ENCODE data around the gene PCYT1A. TPM values are rescaled to one million over a fixed set of nuclear protein-coding genes. Genes with fewer than 3 reads are reported as not detected.

The PCYT1A gene
- total and polyA plus RNA-seq, 10 of the 15 experiments (the other 5 are each of a cell fraction or from before 2014, with no cell fraction given) = 10.8 to 64.3 (median 48.6) TPM

DNA sequence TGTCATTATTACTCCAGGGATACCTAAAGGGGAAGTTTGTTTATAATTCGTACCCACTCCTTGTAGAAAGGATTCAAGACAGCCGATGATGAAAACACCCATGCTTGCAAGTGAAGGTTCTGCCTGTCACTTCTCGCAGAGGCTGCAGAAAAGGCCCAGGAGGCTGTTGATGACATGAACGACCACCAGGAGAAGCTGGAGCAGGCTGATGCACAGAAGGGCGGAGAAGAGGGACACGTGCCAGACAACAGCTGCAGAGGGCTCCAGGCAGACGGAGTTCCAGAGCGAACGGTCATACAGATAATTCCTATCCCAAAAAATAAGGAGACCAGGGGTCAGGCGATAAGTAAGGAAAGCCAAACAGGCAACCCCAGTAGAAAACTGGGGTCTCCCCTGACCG is 36.2 kb upstream of the PCYT1A start:
- no peak overlapping the region for H3K9ac ChIP-seq (ENCODE audit: control insufficient read depth, insufficient read depth, low read length)
- H3K9me3 ChIP-seq (replicated peaks; ENCODE audit: control insufficient read depth, insufficient read depth, low read length) = no peaks in the 10 kb centered on the region
- in situ Hi-C loops (cut with MboI) (no loop called here), intact Hi-C loops (cut with micrococcal nuclease; ENCODE audit: unreplicated experiment) (no loop called here)
- 73% methylated on average over 11 of the region's 11 CpGs for WGBS (ENCODE audit: insufficient coverage, insufficient replicate concordance, low lambda C conversion rate, missing lambda C conversion rate)
- H3K4me2 ChIP-seq (ENCODE audit: control insufficient read depth, insufficient read depth) = no peak overlapping the region
- no peaks in the 10 kb centered on the region for H3K27me3 ChIP-seq (replicated peaks in 1 of 2; ENCODE audit: control insufficient read depth in 2 of 2, insufficient read depth in 2 of 2, low read length in 1 of 2)
- H4K20me1 ChIP-seq (ENCODE audit: control insufficient read depth, insufficient read depth) = no peaks in the 10 kb centered on the region
- H3K4me3 ChIP-seq = no peak overlapping the region
- H3K79me2 ChIP-seq (ENCODE audit: control insufficient read depth, insufficient read depth, low read length) = peaks cover 2% of the 10 kb centered on the region; the same call in 1 of the 2 replicates
- no peaks in the 10 kb centered on the region for H3K4me1 ChIP-seq (ENCODE audit: control insufficient read depth, insufficient read depth, low read length)
- H2AFZ ChIP-seq (ENCODE audit: control insufficient read depth, low read depth, low read length) = no peak overlapping the region
- H3K36me3 ChIP-seq (ENCODE audit: control insufficient read depth in 2 of 2, insufficient read depth in 2 of 2, low read length in 1 of 2) = no peaks in the 10 kb centered on the region
- no peak for TF ChIP-seq SIN3A (IDR thresholded peaks at IDR 0.05; ENCODE audit: low read depth, low read length)
- TF ChIP-seq CHD2 (IDR thresholded peaks at IDR 0.05; ENCODE audit: borderline replicate concordance, low read depth, low read length) = no peak
- TF ChIP-seq, protein P1, sequence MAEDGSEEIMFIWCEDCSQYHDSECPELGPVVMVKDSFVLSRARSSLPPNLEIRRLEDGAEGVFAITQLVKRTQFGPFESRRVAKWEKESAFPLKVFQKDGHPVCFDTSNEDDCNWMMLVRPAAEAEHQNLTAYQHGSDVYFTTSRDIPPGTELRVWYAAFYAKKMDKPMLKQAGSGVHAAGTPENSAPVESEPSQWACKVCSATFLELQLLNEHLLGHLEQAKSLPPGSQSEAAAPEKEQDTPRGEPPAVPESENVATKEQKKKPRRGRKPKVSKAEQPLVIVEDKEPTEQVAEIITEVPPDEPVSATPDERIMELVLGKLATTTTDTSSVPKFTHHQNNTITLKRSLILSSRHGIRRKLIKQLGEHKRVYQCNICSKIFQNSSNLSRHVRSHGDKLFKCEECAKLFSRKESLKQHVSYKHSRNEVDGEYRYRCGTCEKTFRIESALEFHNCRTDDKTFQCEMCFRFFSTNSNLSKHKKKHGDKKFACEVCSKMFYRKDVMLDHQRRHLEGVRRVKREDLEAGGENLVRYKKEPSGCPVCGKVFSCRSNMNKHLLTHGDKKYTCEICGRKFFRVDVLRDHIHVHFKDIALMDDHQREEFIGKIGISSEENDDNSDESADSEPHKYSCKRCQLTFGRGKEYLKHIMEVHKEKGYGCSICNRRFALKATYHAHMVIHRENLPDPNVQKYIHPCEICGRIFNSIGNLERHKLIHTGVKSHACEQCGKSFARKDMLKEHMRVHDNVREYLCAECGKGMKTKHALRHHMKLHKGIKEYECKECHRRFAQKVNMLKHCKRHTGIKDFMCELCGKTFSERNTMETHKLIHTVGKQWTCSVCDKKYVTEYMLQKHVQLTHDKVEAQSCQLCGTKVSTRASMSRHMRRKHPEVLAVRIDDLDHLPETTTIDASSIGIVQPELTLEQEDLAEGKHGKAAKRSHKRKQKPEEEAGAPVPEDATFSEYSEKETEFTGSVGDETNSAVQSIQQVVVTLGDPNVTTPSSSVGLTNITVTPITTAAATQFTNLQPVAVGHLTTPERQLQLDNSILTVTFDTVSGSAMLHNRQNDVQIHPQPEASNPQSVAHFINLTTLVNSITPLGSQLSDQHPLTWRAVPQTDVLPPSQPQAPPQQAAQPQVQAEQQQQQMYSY (CRISPR knock-in tag; IDR thresholded peaks at IDR 0.05) = no peak
- TF ChIP-seq EGR1 (IDR thresholded peaks at IDR 0.05; ENCODE audit: borderline replicate concordance in 1 of 2, low read depth in 2 of 2, low read length in 2 of 2) = no peak
- TF ChIP-seq NR2C2 (IDR thresholded peaks at IDR 0.05; ENCODE audit: borderline replicate concordance, control insufficient read depth, insufficient read length, low read depth) = no peak
- TF ChIP-seq CHD4 (IDR thresholded peaks at IDR 0.05) = no peak
- no peak for TF ChIP-seq CBFB (IDR thresholded peaks at IDR 0.05; ENCODE audit: low read depth)
- TF ChIP-seq RCOR1 (conservative IDR thresholded peaks at IDR 0.05; ENCODE audit: low read depth, low read length) = no peak
- TF ChIP-seq, protein P2, sequence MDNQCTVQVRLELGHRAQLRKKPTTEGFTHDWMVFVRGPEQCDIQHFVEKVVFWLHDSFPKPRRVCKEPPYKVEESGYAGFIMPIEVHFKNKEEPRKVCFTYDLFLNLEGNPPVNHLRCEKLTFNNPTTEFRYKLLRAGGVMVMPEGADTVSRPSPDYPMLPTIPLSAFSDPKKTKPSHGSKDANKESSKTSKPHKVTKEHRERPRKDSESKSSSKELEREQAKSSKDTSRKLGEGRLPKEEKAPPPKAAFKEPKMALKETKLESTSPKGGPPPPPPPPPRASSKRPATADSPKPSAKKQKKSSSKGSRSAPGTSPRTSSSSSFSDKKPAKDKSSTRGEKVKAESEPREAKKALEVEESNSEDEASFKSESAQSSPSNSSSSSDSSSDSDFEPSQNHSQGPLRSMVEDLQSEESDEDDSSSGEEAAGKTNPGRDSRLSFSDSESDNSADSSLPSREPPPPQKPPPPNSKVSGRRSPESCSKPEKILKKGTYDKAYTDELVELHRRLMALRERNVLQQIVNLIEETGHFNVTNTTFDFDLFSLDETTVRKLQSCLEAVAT (IDR thresholded peaks at IDR 0.05) = no peak
- TF ChIP-seq SREBF2 (IDR thresholded peaks at IDR 0.05; ENCODE audit: low read length) = no peak
- no peak for TF ChIP-seq TARDBP (IDR thresholded peaks at IDR 0.05; ENCODE audit: borderline replicate concordance)
- no peak for TF ChIP-seq RUNX3 (IDR thresholded peaks at IDR 0.05; ENCODE audit: low read length)
- no peak for TF ChIP-seq KAT2A (conservative IDR thresholded peaks at IDR 0.05; ENCODE audit: control insufficient read depth, low read depth, low read length)
- no peak for TF ChIP-seq BCL11A (IDR thresholded peaks at IDR 0.05; ENCODE audit: low read depth, low read length)
- no peak for TF ChIP-seq IKZF2 (IDR thresholded peaks at IDR 0.05)
- no peak for TF ChIP-seq SMAD5 (IDR thresholded peaks at IDR 0.05; ENCODE audit: low read depth)
- TF ChIP-seq, protein P3, sequence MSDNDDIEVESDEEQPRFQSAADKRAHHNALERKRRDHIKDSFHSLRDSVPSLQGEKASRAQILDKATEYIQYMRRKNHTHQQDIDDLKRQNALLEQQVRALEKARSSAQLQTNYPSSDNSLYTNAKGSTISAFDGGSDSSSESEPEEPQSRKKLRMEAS (IDR thresholded peaks at IDR 0.05; ENCODE audit: low read depth, low read length) = no peak
- POLR2A ChIA-PET = interaction anchor here (0.6 to 1.2 kb wide), 2 partner anchors 42 to 1639 kb away, joined by 3 read pairs; no protein-coding TSS in a partner anchor
- CTCF ChIA-PET = no interaction called here
- ATAC-seq (peak; percentile 34; the same call in 1 of the 3 replicates), DNase-seq (ENCODE audit: low read depth, low spot score) (no peak), FAIRE-seq (no peak)
- no TSS peak for BruUV-seq (replicated peaks)
- SMC1A ChIA-PET (ENCODE audit: uncharacterized antibody, unreplicated experiment) = interaction anchor here (1.3 kb wide), 1 partner anchor 29 kb away, joined by 3 read pairs; no protein-coding TSS in a partner anchor
- RAD21 ChIA-PET (ENCODE audit: unreplicated experiment) = no interaction called here
- H3K27ac ChIP-seq (ENCODE audit: control insufficient read depth, insufficient read depth) = no peak overlapping the region

Measured in GM12878 (cell line).